ENCODE measurements around the gene MYO6.

- TF ChIP-seq, protein P1, sequence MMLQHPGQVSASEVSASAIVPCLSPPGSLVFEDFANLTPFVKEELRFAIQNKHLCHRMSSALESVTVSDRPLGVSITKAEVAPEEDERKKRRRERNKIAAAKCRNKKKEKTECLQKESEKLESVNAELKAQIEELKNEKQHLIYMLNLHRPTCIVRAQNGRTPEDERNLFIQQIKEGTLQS (IDR thresholded peaks at IDR 0.05), result no peak
- TF ChIP-seq, protein P2, sequence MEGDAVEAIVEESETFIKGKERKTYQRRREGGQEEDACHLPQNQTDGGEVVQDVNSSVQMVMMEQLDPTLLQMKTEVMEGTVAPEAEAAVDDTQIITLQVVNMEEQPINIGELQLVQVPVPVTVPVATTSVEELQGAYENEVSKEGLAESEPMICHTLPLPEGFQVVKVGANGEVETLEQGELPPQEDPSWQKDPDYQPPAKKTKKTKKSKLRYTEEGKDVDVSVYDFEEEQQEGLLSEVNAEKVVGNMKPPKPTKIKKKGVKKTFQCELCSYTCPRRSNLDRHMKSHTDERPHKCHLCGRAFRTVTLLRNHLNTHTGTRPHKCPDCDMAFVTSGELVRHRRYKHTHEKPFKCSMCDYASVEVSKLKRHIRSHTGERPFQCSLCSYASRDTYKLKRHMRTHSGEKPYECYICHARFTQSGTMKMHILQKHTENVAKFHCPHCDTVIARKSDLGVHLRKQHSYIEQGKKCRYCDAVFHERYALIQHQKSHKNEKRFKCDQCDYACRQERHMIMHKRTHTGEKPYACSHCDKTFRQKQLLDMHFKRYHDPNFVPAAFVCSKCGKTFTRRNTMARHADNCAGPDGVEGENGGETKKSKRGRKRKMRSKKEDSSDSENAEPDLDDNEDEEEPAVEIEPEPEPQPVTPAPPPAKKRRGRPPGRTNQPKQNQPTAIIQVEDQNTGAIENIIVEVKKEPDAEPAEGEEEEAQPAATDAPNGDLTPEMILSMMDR (IDR thresholded peaks at IDR 0.05 in 2 of 3, conservative IDR thresholded peaks at IDR 0.05 in 1 of 3; ENCODE audit: borderline replicate concordance in 1 of 3, insufficient read depth in 1 of 3, low read depth in 2 of 3, low read length in 2 of 3), result no peak
- no peak for TF ChIP-seq SP1 (IDR thresholded peaks at IDR 0.05; ENCODE audit: low read depth)
These were observed 63.5 kb downstream of the MYO6 start for GRCh38 chr6:75812560-75812959.

Measured in HCT116 (cell line).